AG09309 (cell line): Measurements from ENCODE around the gene GATAD2A.

ENCODE experiments used
- DNase-seq: peaks from one replicate; pipeline ENCODE4 v3.0.0-alpha.2; 2010; ENCODE audit warnings: low read depth
- H3K4me3 ChIP-seq: 2 replicates; pipeline ENCODE4 v1.5.1; 2011; ENCODE audit warnings: mild to moderate bottlenecking, low read depth, low read length, moderate library complexity; ENCODE audit not compliant: control insufficient read depth
- CTCF ChIP-seq: IDR thresholded peaks from 2 replicates; pipeline ENCODE4 v1.5.1; 2011; ENCODE audit warnings: mild to moderate bottlenecking, low read depth, low read length, inconsistent platforms; ENCODE audit not compliant: insufficient read depth, control insufficient read depth; ENCODE audit errors: missing control alignments

GATAD2A gene

GRCh38 chr19:19537075-19538048 is 131.9 kb downstream of the GATAD2A start:
- DNase-seq, result no peak
- TF ChIP-seq CTCF, result no peak
- H3K4me3 ChIP-seq, result no peak overlapping the region

GRCh38 chr19:19538061-19538784 is 132.7 kb downstream of the GATAD2A start, which contains the start of gene CILP2:
TSS of gene CILP2 (plus strand) at chr19:19538265. CDS start at chr19:19538350, 85 bp downstream.
- H3K4me3 ChIP-seq, result peak within 1 kb of the TSS; percentile 29

GRCh38 chr19:19538785-19539166 is 133.3 kb downstream of the GATAD2A start:
- no peak for TF ChIP-seq CTCF
- no peak for DNase-seq
- peak overlapping the region; percentile 29 for H3K4me3 ChIP-seq

More at GRCh38 chr19:19538061-19538784, 132.7 kb downstream of the GATAD2A start, which contains the start of gene CILP2:
- no peak for DNase-seq
- no peak for TF ChIP-seq CTCF

GRCh38 chr19:19539698-19540063 is 134.2 kb downstream of the GATAD2A start:
- no peak for DNase-seq
- no peak for TF ChIP-seq CTCF
- H3K4me3 ChIP-seq, result no peak overlapping the region

- TF ChIP-seq CTCF, result no peak
- DNase-seq, result no peak
- no peak overlapping the region for H3K4me3 ChIP-seq
Observed at GRCh38 chr19:19540064-19540714, 134.7 kb downstream of the GATAD2A start.

GRCh38 chr19:19540715-19541515 is 135.4 kb downstream of the GATAD2A start:
- TF ChIP-seq CTCF, result no peak
- no peak for DNase-seq
- H3K4me3 ChIP-seq, result no peak overlapping the region
